C4-2B (cell line): ENCODE data around the gene FAM13A.

Source experiments
- H3K27ac ChIP-seq: fragments of 450-650 bp; 2 replicates; pipeline ENCODE4 v1.5.1; 2017
- CTCF ChIP-seq: fragments of 450-650 bp; conservative IDR thresholded peaks from 2 replicates; pipeline ENCODE4 v1.5.1; 2017; ENCODE audit warnings: mild to moderate bottlenecking
- ZFX ChIP-seq: fragments of 450-650 bp; IDR thresholded peaks from 2 replicates; pipeline ENCODE4 v1.6.1; 2017

Gene FAM13A

GRCh38 chr4:88706574-88706973 lies 350.4 kb downstream of the FAM13A start:
- TF ChIP-seq ZFX, result no peak
- peak; percentile 64 for TF ChIP-seq CTCF
- H3K27ac ChIP-seq, result no peak overlapping the region

GRCh38 chr4:88705805-88706492 lies 351.0 kb downstream of the FAM13A start:
- TF ChIP-seq CTCF (no peak), ZFX (no peak)
- no peak overlapping the region for H3K27ac ChIP-seq

GRCh38 chr4:88705223-88705622 lies 351.8 kb downstream of the FAM13A start:
- TF ChIP-seq ZFX (no peak), CTCF (no peak)
- H3K27ac ChIP-seq, result no peak overlapping the region

- TF ChIP-seq ZFX, result no peak
- no peak for TF ChIP-seq CTCF
- H3K27ac ChIP-seq, result no peak overlapping the region
Measured at GRCh38 chr4:88702782-88703181, 354.2 kb downstream of the FAM13A start.

GRCh38 chr4:88698519-88698918 lies 358.5 kb downstream of the FAM13A start:
- no peak overlapping the region for H3K27ac ChIP-seq
- TF ChIP-seq ZFX, result no peak
- no peak for TF ChIP-seq CTCF

- TF ChIP-seq CTCF (no peak), ZFX (no peak)
- H3K27ac ChIP-seq, result no peak within 1 kb of the TSS
Measured at GRCh38 chr4:88697588-88698329, 359.2 kb downstream of the FAM13A start, which contains the start of gene NAP1L5. TSS of gene NAP1L5 (minus strand) at chr4:88697829. CDS start at chr4:88697754, 75 bp downstream.

GRCh38 chr4:88697141-88697540 lies 359.8 kb downstream of the FAM13A start:
- H3K27ac ChIP-seq, result no peak overlapping the region
- no peak for TF ChIP-seq ZFX
- no peak for TF ChIP-seq CTCF
